ENCODE measurements around the gene TMEM120A.

DNA sequence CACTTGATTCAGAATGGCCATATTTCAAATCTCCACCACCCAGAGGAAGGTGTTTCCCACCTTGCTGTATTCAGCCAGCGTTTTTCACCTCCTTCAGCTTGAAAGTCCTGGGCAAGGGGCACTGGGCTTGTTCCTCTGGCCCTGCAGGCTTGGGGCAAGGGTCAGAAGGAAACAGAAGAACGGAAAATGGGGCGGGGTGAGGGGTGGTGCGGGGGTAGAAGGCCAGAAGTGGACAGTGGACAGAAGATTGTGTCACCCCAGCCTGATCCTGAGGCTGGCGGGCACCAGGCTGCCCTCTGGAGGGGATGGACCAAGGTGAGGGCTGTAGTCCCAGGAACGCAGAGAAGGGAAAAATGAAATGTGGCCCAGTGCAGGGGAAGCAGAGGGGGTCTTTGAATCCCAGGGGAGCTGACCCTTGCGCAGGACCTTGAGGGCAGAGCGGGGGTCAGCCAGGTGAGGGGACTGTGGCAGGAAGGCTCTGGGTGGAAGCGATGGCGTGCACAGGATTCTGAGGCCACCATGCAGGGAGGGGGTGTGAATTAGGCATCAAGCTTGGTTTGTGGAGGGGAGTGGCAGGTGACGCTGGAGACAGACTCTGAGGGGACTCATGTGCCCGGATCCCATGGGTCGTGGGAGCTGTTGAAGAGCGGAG, 23.0 kb downstream of the TMEM120A start:
- TF ChIP-seq, protein P1, sequence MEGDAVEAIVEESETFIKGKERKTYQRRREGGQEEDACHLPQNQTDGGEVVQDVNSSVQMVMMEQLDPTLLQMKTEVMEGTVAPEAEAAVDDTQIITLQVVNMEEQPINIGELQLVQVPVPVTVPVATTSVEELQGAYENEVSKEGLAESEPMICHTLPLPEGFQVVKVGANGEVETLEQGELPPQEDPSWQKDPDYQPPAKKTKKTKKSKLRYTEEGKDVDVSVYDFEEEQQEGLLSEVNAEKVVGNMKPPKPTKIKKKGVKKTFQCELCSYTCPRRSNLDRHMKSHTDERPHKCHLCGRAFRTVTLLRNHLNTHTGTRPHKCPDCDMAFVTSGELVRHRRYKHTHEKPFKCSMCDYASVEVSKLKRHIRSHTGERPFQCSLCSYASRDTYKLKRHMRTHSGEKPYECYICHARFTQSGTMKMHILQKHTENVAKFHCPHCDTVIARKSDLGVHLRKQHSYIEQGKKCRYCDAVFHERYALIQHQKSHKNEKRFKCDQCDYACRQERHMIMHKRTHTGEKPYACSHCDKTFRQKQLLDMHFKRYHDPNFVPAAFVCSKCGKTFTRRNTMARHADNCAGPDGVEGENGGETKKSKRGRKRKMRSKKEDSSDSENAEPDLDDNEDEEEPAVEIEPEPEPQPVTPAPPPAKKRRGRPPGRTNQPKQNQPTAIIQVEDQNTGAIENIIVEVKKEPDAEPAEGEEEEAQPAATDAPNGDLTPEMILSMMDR (IDR thresholded peaks at IDR 0.05), result no peak
- no peak for TF ChIP-seq EZH2 (IDR thresholded peaks at IDR 0.05)
- TF ChIP-seq EZH2phosphoT487 (IDR thresholded peaks at IDR 0.05), result no peak

Measured in neural progenitor cell (in vitro differentiated cells).